GDM1 (cell line): ENCODE data around the gene DSC1.
"Not testable (repeated sequence)": the region's sequence is repeated elsewhere in the genome, so short reads cannot be mapped to it uniquely, and the experiment has no call there.

Source experiments
- DNase-seq: peaks from one replicate; lab custom pipeline; 2025; lab: John Stamatoyannopoulos, UW

DSC1 gene, protein sequence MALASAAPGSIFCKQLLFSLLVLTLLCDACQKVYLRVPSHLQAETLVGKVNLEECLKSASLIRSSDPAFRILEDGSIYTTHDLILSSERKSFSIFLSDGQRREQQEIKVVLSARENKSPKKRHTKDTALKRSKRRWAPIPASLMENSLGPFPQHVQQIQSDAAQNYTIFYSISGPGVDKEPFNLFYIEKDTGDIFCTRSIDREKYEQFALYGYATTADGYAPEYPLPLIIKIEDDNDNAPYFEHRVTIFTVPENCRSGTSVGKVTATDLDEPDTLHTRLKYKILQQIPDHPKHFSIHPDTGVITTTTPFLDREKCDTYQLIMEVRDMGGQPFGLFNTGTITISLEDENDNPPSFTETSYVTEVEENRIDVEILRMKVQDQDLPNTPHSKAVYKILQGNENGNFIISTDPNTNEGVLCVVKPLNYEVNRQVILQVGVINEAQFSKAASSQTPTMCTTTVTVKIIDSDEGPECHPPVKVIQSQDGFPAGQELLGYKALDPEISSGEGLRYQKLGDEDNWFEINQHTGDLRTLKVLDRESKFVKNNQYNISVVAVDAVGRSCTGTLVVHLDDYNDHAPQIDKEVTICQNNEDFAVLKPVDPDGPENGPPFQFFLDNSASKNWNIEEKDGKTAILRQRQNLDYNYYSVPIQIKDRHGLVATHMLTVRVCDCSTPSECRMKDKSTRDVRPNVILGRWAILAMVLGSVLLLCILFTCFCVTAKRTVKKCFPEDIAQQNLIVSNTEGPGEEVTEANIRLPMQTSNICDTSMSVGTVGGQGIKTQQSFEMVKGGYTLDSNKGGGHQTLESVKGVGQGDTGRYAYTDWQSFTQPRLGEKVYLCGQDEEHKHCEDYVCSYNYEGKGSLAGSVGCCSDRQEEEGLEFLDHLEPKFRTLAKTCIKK

DNA sequence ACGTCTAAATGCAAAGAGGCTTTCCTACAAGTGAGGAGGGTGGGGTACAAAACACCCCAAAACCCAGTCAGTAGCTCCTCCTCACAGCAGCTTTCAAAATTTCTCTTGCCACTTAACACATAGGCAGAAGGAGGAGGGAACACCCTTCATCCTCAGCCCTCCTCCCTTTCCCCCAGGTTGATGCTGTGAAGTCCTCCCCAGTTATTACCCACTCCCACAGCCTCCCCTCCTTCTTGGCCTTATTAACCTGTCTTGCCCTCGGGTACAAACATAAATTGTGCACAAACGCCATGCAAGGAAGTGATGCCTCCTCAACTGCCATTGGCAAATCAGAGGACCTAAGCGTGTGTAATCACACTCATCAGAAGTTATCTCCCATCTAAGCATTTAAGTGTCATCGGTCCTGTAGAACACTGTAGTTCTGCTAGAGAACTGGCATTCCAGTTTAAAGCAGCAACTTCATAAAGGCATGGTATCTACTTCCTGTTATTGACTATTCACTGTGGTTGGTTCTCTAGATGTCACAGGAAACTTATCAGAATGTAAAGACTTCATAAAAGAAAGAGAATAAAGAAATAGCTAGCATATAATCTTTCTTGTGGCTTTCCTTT is at the start of gene DSC1:
TSS of gene DSC1 (minus strand) at position 32 of the 611 bp plus-strand sequence. CDS start 262 bp downstream, outside the sequence.
- no peak for DNase-seq

DNA sequence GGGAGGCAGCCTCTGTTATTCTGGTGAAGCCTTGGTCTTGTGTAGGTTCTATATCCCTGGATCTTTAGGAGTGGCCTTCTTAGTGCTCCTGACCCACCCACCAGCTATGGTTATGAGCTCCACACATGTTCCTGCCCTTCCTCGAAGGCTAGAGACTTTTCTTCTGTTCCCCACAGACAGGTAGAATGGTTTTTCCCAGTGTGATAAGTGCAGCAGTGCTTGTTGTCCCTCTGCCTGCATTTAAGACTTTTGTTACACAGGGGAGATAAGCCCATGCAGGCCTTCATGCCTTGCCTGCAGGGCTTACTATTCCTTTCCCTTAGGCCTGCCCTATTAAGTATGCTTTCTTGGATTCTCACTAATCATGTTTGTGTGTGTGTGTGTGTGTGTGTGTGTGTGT is 48.4 kb upstream of the DSC1 start:
- no peak for DNase-seq

DNA sequence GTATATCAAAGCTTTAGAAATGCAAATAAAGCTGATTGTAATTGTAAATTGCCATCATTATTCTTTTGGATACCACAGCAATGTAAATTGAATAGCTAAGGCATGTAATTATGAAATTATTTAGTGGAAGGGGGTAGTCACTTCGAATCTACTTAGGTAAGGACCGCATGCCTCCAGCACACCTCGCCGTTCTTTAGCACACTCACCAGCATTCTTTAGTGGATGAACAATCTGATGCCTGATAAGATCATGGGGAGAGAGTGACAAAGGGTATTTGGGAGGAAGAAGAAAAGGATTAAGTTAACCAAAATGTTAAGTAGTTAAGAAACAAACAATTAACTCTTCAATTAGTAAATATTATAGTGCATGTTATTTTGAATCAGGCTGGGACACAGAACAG is 46.4 kb upstream of the DSC1 start:
- no peak for DNase-seq

DNA sequence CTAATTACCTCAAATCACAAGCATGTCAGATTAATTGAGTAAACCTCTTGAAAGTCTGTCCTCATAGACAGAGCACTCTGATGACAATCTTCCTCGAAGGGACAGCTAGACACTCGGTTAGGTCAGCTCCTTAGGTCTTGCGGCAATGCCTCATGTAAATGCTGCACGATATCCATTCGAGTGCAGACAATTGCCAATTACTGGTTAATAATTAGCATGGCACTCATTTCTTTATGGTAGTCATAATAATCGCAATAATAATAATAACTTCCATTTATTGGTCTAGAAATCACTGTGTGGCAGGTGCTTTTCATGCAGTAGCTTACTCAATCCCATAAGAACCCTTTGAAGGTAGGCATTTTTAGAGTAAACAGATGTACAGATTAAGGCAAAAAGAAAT is 44.7 kb upstream of the DSC1 start:
- DNase-seq: no peak

DNA sequence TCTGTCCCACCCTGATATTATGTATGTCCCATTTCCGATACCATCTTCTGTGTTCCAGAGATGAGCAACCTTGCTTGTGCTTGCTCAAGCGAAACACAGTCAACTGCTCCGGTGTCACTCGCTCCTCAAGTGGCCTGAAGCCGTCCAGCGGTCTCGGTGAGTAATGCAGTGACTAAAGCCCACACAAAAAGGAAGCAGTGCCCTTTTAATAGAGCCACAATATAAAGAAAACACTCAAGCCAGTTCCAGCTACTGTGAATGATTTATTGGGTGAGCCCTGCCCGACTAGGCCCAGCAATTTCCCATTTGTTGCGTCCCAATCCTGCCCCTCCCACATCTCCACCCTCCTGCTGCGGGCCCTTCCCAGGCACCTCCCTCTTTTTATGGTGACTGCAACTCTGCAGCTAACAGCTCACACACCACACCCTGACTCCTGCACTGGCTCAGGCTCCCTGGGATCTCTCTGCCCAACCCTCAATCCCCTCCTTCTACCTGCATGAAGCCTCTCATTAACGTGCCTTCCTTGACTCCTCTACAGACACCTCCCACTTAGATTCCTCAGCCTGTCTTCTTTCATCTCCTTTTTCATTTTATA is 44.2 kb upstream of the DSC1 start:
- DNase-seq: no peak

DNA sequence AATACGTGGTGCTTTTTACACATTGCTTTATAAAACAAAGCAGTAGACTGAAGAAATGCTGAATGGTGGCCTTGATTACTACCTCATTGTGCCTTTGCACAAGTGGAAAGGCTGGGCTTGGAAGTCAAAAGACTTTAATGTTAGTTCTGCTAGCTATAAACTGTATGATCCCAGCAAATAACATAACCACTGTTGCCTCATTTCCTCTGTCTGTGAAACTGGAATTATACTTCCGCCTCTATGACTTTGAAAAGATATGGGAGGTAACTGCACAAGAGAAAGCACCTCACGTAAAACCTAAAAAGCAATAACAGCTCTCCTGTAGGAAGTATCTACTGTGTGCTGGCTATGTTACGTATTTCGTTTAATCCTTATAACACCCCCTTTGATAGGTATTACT is 43.4 kb upstream of the DSC1 start:
- DNase-seq: no peak

DNA sequence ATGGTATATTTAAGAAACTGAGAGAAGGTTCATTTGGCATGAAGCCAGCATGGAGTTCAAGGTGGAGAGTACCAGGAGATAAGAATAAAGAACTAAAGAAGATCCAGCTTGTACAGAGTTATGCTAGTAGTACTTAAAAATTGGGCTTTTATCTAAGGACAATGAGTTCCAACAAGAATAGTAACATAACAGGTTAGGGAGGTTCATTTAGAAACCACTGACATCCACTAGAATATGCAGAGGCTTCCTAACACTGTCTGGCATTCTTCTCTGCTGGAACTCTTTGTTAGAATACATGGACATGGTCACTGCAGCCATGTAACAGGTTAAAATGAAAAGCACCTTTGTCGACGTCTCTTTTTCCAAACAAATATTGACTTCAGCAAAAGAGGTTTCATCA is 42.6 kb upstream of the DSC1 start:
- DNase-seq: no peak

DNA sequence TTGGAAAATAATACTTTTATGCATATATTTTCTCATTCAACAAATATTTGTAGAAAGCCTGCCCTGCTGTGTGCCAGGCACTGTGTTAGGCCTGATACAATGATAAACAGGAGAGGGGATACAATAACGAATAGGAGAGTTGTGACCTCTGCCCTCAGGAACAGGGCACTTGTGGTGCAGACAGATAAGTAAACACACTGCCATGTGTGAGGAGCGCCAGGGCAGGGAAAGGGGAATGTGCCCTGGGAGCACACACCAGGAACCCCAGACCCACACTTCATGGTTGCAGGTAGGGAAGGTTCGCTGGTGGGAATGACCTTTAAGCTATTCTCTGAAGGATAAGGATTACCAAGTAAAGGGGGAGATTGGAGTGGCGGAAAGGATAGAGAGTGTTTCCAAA is 42.2 kb upstream of the DSC1 start:
- no peak for DNase-seq

DNA sequence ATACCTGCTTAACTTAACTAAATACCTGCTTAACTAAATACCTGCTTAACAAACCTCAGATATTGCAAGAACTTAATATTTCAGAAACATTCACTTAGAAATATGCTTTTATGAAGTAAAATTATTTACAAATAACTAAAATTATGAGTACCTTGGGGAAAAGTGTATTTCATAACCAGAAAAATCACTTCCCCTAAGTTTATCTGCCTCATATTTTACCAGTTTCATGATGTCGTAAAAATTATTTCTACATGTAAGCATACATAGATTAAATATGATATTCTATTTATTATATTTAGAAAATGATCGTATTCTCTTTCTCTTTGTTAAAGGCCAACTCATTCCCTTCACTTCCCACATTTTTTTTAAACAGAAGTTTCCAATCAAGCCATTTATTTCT is 41.5 kb upstream of the DSC1 start:
- no peak for DNase-seq

DNA sequence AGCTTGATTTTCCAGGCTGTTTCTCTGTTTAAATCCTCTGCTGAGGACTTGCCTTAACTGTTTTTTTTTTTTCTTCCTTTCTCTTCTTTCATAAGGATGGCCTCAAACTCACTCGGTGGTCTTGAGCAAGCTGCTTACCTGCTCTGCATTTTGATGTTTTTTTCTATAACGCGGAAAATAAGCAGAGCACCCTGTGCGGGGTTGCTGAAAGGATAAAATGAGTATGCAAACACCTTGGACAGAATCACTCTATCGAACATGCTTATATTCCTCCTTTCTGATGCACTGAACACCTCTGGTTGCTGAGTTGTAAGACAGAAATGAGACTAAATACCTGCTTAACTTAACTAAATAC is 41.1 kb upstream of the DSC1 start:
- no peak for DNase-seq

DNA sequence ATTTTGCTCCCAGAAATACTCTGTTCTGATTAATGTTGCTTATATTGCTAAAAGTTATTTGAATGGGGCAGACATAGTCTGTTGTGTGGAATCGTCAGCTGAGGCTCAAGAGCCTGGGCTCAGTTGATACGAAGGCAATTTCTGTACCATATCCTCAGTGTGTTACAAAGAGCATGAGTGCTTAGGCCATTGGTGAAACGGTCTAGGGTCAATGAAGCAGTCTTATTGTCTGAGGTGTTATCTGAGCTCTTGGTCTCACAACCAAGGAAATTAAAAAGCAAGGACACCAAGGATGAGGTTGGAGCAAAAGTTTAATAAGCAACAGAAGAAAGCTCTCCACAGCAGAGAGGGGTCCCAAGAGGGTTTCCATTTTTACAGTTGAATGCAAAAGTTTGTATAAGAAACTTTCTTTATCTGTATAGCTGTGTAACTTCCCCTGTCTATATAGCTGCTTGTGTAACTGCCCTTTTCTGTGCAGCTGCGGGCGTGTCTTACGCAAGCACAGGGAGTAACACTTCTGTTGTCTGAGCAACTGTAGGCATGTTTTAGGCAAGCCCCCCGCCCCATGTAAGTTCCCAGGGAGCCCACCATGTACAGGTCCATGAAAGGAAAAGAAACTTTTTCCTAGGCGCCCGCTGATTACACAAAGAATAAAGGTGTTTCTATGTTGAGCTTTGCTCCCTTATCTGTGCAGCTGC is 40.6 kb upstream of the DSC1 start:
- no peak for DNase-seq

DNA sequence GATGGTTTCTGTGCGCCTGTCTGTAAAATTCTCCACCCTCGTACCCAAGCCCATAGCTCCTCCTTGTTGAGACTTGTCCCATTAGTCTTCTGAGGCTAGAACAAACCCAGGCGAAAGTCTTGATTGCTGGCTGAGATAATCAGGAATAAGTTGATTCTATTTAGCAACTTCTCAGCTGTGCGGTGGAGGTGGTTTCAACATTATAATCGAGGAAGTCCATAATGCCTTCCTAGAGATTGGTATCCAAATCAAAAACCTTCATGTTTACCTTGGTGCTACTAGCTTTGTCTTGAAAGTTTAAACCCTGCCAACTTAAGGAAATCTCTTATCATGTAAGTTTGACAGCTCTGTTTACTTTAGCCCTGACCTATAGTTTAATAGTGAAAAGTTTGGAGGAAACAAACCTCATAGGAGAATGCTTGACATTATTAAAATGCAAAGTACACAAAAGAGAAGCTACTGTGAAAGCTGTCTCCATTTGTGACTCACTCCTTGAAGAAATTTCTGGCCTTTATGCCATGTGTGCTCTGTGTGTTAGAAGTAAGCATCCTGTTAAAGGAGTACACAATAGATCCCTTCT is 36.6 kb upstream of the DSC1 start:
- DNase-seq: no peak

DNA sequence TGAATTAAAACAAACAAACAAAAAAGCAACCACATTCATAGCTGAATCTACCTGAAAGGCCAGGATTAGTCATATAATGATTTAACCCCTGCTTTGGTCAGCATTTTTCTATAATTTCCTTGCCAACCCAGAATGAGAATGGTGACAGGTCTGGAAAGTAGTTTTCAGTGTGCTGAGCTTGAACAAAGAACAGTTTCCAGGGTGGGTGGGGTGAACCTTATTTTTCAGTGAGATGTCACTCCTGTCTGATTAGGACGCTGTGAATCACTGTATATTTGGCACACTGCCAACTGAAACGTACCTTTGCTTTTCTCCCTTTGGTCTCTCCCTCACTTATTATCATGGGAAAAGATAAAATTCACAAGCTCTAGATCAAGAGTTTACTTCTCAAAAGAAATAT is 35.0 kb upstream of the DSC1 start:
- no peak for DNase-seq

DNA sequence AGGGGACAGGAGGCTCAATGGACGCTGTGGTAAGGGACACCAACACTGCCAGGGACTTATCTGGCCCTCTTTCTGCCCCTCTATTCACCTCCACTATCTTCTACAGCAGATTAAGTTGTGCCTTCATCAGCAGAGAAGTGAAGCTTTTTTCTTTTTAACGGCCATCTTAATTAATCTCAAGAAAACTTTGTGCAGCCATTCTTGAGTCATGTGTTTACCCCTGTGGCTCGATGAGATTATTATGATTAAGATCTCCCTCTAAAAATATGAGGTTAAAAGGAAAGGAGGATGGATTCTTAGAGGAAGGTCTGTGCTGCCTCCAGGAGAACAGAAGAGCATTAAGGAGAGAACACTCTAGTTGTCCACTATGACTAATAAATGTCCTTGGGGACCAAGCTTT is 32.4 kb upstream of the DSC1 start:
- DNase-seq: no peak

DNA sequence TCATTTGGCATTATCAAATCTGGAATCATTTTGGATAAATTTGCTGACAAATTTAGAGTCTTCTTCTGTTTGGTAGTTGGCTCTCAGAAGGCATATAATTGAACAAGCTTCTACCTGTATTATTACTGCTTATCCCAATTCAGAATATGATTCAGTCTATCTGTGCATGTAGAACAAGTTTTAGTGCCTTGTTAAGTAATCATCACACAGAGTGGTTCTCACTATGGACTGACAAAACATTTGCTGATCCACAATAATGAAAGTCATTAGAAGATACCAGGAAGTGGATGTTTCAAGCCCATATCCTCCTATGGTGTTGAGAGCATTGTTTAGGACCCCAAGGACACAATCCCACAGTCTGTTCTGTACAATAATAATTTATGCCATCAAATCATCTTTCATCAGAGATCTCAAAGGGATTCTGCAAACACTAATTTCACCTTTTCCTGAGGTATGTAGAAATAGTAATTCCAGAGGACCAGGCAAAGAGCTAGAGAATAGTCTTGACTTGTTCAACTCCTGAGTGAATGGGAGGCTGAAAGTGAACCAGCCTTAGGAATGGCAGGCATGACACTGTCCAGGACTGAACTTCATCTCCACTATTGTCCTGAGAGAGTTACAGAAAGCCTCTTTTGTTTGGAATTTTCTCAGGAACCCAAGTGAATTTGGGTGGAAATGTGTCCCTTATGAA is 29.6 kb upstream of the DSC1 start:
- no peak for DNase-seq

DNA sequence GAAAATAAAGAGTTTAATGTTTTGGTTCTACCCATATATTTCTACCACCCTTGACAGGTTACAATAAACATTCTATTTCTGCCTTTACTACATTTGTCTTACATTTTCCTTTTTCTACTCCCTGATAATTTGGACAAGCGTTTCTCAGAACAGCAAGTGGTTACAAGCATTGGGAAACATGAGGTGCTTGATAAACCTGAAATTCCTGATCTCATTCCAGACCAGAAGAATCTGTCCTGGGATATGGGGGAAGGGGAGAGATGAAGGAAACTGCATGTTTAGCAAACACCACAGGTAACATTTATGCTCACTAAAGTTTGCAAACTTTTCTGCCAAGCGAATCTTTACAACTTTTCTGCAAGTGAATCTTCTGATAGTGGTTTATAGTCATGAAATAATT is 28.3 kb upstream of the DSC1 start:
- DNase-seq: no peak

DNA sequence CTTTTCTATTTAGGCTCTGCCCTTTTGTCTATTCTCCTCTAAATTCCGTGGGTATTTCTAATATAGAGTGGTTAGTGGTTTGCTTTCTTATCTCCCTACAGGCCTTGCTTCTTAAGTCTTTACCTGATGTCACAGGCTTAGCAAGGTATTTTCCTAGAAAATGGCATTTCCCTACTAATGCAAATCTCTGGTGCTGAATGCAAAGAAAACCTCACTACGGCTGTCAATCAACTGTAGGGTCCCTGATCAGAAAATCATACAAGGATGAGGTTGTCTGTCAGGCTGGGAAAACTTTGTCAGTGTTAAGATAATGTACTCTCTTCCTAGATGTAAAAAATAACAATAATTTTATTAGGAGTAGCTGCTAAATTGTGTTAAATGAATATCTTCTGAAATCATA is 27.1 kb upstream of the DSC1 start:
- DNase-seq: no peak

DNA sequence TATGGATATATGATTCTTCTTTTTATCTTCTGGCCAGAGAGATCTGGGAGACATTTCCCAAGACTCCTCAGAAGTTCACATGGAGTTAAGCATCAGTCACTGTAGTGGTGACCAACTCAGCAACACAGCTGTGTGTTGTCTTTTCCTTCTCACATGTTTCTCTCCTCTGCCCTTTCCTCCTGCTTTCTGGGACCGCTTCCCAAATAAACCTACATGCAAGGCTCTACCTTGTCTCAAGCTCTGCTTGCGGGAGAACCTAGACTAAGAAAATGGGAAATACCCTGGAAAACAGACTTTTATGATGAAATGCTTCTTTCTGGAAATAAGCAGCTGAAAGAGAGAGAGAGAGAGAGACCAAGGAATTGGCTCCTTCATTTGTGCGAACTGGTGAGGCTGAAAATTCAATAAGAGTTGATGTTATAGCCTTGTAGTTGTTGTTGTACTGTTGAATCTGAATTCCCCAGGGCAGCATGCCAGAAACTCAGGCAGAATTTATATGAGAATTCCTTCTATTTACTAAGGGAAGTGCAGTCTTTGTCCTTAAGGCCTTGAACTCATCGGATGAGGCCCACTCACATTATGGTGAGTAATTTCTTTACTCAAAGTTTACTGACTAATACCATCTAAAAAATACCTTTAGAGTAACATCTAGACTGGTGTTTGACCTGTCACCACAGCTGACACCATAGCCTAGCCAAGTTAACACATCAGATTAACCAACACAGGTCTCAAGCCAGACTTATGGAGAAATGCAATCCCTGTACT is 22.7 kb upstream of the DSC1 start:
- no peak for DNase-seq

DNA sequence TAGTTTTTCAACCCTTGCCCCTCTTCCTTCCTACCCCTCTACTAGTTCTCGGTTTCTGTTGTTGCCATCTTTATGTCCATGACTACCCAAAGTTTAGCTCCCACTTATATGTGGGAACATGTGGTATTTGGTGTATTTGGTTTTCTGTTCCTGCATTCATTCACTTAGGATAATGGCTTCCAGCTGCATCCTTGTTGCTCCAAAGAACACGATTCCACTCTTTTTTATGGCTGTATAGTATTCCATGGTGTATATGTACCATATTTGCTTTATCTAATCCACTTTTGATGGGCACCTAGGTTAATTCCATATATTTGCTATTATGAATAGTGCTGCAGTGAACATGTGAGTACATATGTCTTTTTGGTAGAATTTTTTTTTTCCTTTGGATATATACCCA is 20.6 kb upstream of the DSC1 start:
- no peak for DNase-seq

DNA sequence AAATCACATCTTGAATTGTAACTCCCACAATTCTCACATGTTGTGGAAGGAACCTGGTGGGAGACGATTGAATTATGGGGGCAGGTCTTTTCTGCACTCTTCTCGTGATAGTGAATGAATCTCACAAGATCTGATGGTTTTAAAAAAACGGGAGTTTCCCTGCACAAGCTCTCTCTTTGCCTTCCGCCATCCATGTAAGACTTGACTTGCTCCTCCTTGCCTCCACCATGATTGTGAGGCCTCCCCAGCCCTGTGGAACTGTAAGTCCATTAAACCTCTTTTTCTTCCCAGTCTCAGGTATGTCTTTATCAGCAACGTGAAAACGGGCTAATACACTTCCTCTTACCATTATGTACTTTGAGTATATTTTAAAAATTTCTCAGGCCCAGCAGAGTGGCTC is 14.7 kb upstream of the DSC1 start:
- DNase-seq: not testable (repeated sequence)
